HG03097 (cell line): Measurements from ENCODE around the gene CACNG7.

Source experiments
- ATAC-seq: cut with Tn5 transposase; IDR thresholded peaks from one replicate; pipeline ENCODE4 v1.9.1; 2021; ENCODE audit not compliant: unreplicated experiment, low FRiP score

CACNG7 gene

GRCh38 chr19:53877361-53877766 is 31.7 kb upstream of the CACNG7 start:
- no peak for ATAC-seq

- no peak for ATAC-seq
Measured at GRCh38 chr19:53878776-53879139, 30.3 kb upstream of the CACNG7 start.

GRCh38 chr19:53879140-53880081 is 29.7 kb upstream of the CACNG7 start:
- peak; percentile 87 for ATAC-seq

- no peak for ATAC-seq
Measured at GRCh38 chr19:53880711-53881481, 28.2 kb upstream of the CACNG7 start.

GRCh38 chr19:53881482-53882390 is 27.3 kb upstream of the CACNG7 start, which contains the start of gene PRKCG:
Gene PRKCG (plus strand): TSS chr19:53882197. CDS start chr19:53882495, 298 bp downstream.
- no peak for ATAC-seq

GRCh38 chr19:53882391-53883050 is 26.6 kb upstream of the CACNG7 start:
- ATAC-seq = no peak

GRCh38 chr19:53883231-53883661 is 25.8 kb upstream of the CACNG7 start:
- no peak for ATAC-seq

GRCh38 chr19:53883741-53884140 is 25.3 kb upstream of the CACNG7 start:
- ATAC-seq = no peak

- ATAC-seq = no peak
Measured at GRCh38 chr19:53884256-53884655, 24.8 kb upstream of the CACNG7 start.

- no peak for ATAC-seq
Measured at GRCh38 chr19:53885036-53885435, 24.0 kb upstream of the CACNG7 start.

- ATAC-seq = no peak
Measured at GRCh38 chr19:53892301-53892980, 16.6 kb upstream of the CACNG7 start.

- ATAC-seq = no peak
Measured at GRCh38 chr19:53892981-53893325, 16.1 kb upstream of the CACNG7 start.

GRCh38 chr19:53894707-53895106 is 14.4 kb upstream of the CACNG7 start:
- no peak for ATAC-seq

- no peak for ATAC-seq
Measured at GRCh38 chr19:53896682-53897081, 12.4 kb upstream of the CACNG7 start.

- no peak for ATAC-seq
Measured at GRCh38 chr19:53897459-53897858, 11.6 kb upstream of the CACNG7 start.

- ATAC-seq = no peak
Measured at GRCh38 chr19:53898166-53898565, 10.9 kb upstream of the CACNG7 start.

- no peak for ATAC-seq
Measured at GRCh38 chr19:53898636-53899341, 10.3 kb upstream of the CACNG7 start.

GRCh38 chr19:53900191-53900860 is 8.8 kb upstream of the CACNG7 start:
- ATAC-seq = no peak
